LHCN-M2 (cell line): ENCODE data around the gene ELAVL4. TPM values are rescaled to one million over a fixed set of nuclear protein-coding genes. Genes with fewer than 3 reads are reported as not detected.

ENCODE experiments used
- DNase-seq: peaks from one replicate; pipeline ENCODE4 v3.0.0-alpha.2; 2012; ENCODE audit warnings: low read depth
- total RNA-seq: library from RNA; depleted of rRNA; stranded (reverse); fragments of >200 nt; gene quantifications from 2 replicates; pipeline ENCODE4 v1.2.3, GENCODE V29; 2014; rRNA removed

ELAVL4 gene
- total RNA-seq, 1 experiment from 2014 or later, result not detected

- no peak for DNase-seq
Observed at GRCh38 chr1:50246869-50247268, 138.1 kb downstream of the ELAVL4 start.

GRCh38 chr1:50251702-50252101, 143.0 kb downstream of the ELAVL4 start:
- DNase-seq, result no peak

- no peak for DNase-seq
Observed at GRCh38 chr1:50252196-50252595, 143.5 kb downstream of the ELAVL4 start.

Other genes with a start within 250 kb of the ELAVL4 start
- gene AGBL4, start 85.0 kb upstream of the ELAVL4 start, total RNA-seq, result not detected in 2 replicates